Central memory CD4-positive, alpha-beta T cell (primary cell): ENCODE results near the gene SCNN1G.
"Not testable (repeated sequence)": the region's sequence is repeated elsewhere in the genome, so short reads cannot be mapped to it uniquely, and the experiment has no call there.

Source experiments
- DNase-seq: peaks from one replicate; pipeline ENCODE4 v3.0.0; 2022

SCNN1G gene

GRCh38 chr16:23207485-23207884, 24.9 kb downstream of the SCNN1G start:
- DNase-seq, result no peak

GRCh38 chr16:23209606-23210005, 27.1 kb downstream of the SCNN1G start:
- DNase-seq, result no peak

GRCh38 chr16:23213831-23214230, 31.3 kb downstream of the SCNN1G start:
- no peak for DNase-seq

- no peak for DNase-seq
These were observed 32.3 kb downstream of the SCNN1G start for GRCh38 chr16:23214796-23215195.

- DNase-seq, result no peak
These were observed 32.9 kb downstream of the SCNN1G start for GRCh38 chr16:23215435-23215834.

- no peak for DNase-seq
These were observed 34.2 kb downstream of the SCNN1G start for GRCh38 chr16:23216658-23217246.

- no peak for DNase-seq
These were observed 35.1 kb downstream of the SCNN1G start for GRCh38 chr16:23217646-23218045.

GRCh38 chr16:23222929-23223328, 40.4 kb downstream of the SCNN1G start:
- DNase-seq, result no peak

- DNase-seq, result no peak
These were observed 40.8 kb downstream of the SCNN1G start for GRCh38 chr16:23223368-23223767.

- DNase-seq, result no peak
These were observed 42.6 kb downstream of the SCNN1G start for GRCh38 chr16:23225109-23225508.

- no peak for DNase-seq
These were observed 43.1 kb downstream of the SCNN1G start for GRCh38 chr16:23225634-23226033.

GRCh38 chr16:23227529-23227928, 45.0 kb downstream of the SCNN1G start:
- DNase-seq, result no peak

- no peak for DNase-seq
These were observed 47.2 kb downstream of the SCNN1G start for GRCh38 chr16:23229714-23230113.

- no peak for DNase-seq
These were observed 50.3 kb downstream of the SCNN1G start for GRCh38 chr16:23232806-23233205.

- DNase-seq, result no peak
These were observed 52.6 kb downstream of the SCNN1G start for GRCh38 chr16:23235176-23235575.

GRCh38 chr16:23236983-23237382, 54.4 kb downstream of the SCNN1G start:
- DNase-seq, result no peak

- no peak for DNase-seq
These were observed 58.4 kb downstream of the SCNN1G start for GRCh38 chr16:23240994-23241393.

GRCh38 chr16:23244122-23244521, 61.6 kb downstream of the SCNN1G start:
- DNase-seq, result no peak

- DNase-seq, result no peak
These were observed 62.7 kb downstream of the SCNN1G start for GRCh38 chr16:23245268-23245667.

- no peak for DNase-seq
These were observed 66.0 kb downstream of the SCNN1G start for GRCh38 chr16:23248261-23249194.

- DNase-seq, result no peak
These were observed 67.3 kb downstream of the SCNN1G start for GRCh38 chr16:23249830-23250229.

- DNase-seq, result no peak
These were observed 69.8 kb downstream of the SCNN1G start for GRCh38 chr16:23252310-23252709.

GRCh38 chr16:23253650-23254049, 71.1 kb downstream of the SCNN1G start:
- not testable (repeated sequence) for DNase-seq

- DNase-seq, result no peak
These were observed 71.8 kb downstream of the SCNN1G start for GRCh38 chr16:23254338-23254737.
